IPS-15b (cell line): ENCODE results near the gene GDA.
"Not testable (repeated sequence)": the region's sequence is repeated elsewhere in the genome, so short reads cannot be mapped to it uniquely, and the experiment has no call there.

Experiments
- H3K27me3 ChIP-seq: one replicate; pipeline ENCODE4 v1.6.1; 2013; ENCODE audit warnings: low read length; ENCODE audit not compliant: control insufficient read depth, insufficient read depth
- H3K36me3 ChIP-seq: one replicate; pipeline ENCODE4 v1.6.1; 2013; ENCODE audit warnings: low read length; ENCODE audit not compliant: control insufficient read depth, insufficient read depth
- H3K4me1 ChIP-seq: one replicate; pipeline ENCODE4 v1.6.1; 2013; ENCODE audit warnings: mild to moderate bottlenecking, low read length; ENCODE audit not compliant: control insufficient read depth, insufficient read depth
- H3K4me3 ChIP-seq: one replicate; pipeline ENCODE4 v1.5.1; 2013; ENCODE audit warnings: low read depth, low read length
- H3K9ac ChIP-seq: one replicate; pipeline ENCODE4 v1.6.1; 2013; ENCODE audit warnings: low read depth, mild to moderate bottlenecking, low read length
- H3K9me3 ChIP-seq: one replicate; pipeline ENCODE4 v1.6.1; 2013; ENCODE audit warnings: mild to moderate bottlenecking, low read length; ENCODE audit not compliant: control insufficient read depth, insufficient read depth

Gene GDA

GRCh38 chr9:72290311-72290710 lies 141.1 kb downstream of the GDA start:
- H3K9ac ChIP-seq: no peak overlapping the region
- H3K9me3 ChIP-seq: no peaks in the 10 kb centered on the region
- H3K4me3 ChIP-seq: no peak overlapping the region
- no peaks in the 10 kb centered on the region for H3K36me3 ChIP-seq
- no peaks in the 10 kb centered on the region for H3K4me1 ChIP-seq
- no peaks in the 10 kb centered on the region for H3K27me3 ChIP-seq

GRCh38 chr9:72291576-72291975 lies 142.3 kb downstream of the GDA start:
- not testable (repeated sequence) for H3K27me3 ChIP-seq, H3K9me3 ChIP-seq, H3K4me1 ChIP-seq, H3K4me3 ChIP-seq, H3K36me3 ChIP-seq, H3K9ac ChIP-seq

- no peak overlapping the region for H3K9ac ChIP-seq
- H3K27me3 ChIP-seq: no peaks in the 10 kb centered on the region
- no peaks in the 10 kb centered on the region for H3K36me3 ChIP-seq
- no peaks in the 10 kb centered on the region for H3K9me3 ChIP-seq
- H3K4me3 ChIP-seq: no peak overlapping the region
- no peaks in the 10 kb centered on the region for H3K4me1 ChIP-seq
Observed at GRCh38 chr9:72292256-72292682, 143.0 kb downstream of the GDA start.

- H3K4me1 ChIP-seq: no peaks in the 10 kb centered on the region
Observed at GRCh38 chr9:72292874-72293607, 143.8 kb downstream of the GDA start.

GRCh38 chr9:72294936-72295335 lies 145.7 kb downstream of the GDA start:
- no peak overlapping the region for H3K9ac ChIP-seq
- H3K4me3 ChIP-seq: no peak overlapping the region
- H3K9me3 ChIP-seq: no peaks in the 10 kb centered on the region
- no peaks in the 10 kb centered on the region for H3K36me3 ChIP-seq
- no peaks in the 10 kb centered on the region for H3K4me1 ChIP-seq
- H3K27me3 ChIP-seq: no peaks in the 10 kb centered on the region

More at GRCh38 chr9:72292874-72293607, 143.8 kb downstream of the GDA start:
- Histone ChIP-seq H3K9ac (no peak overlapping the region), H3K9me3 (no peaks in the 10 kb centered on the region), H3K27me3 (no peaks in the 10 kb centered on the region), H3K36me3 (no peaks in the 10 kb centered on the region), H3K4me3 (no peak overlapping the region)

- Histone ChIP-seq H3K4me1 (no peaks in the 10 kb centered on the region), H3K9me3 (no peaks in the 10 kb centered on the region), H3K36me3 (no peaks in the 10 kb centered on the region), H3K9ac (no peak overlapping the region), H3K27me3 (no peaks in the 10 kb centered on the region), H3K4me3 (no peak overlapping the region)
Observed at GRCh38 chr9:72297516-72297915, 148.3 kb downstream of the GDA start.

GRCh38 chr9:72299017-72299603 lies 149.9 kb downstream of the GDA start:
- Histone ChIP-seq H3K36me3 (no peaks in the 10 kb centered on the region), H3K4me3 (no peak overlapping the region), H3K9me3 (no peaks in the 10 kb centered on the region), H3K9ac (no peak overlapping the region), H3K27me3 (no peaks in the 10 kb centered on the region), H3K4me1 (no peaks in the 10 kb centered on the region)

GRCh38 chr9:72300873-72301272 lies 151.6 kb downstream of the GDA start:
- Histone ChIP-seq H3K9ac (no peak overlapping the region), H3K9me3 (no peaks in the 10 kb centered on the region), H3K27me3 (no peaks in the 10 kb centered on the region), H3K4me1 (no peaks in the 10 kb centered on the region), H3K36me3 (no peaks in the 10 kb centered on the region), H3K4me3 (no peak overlapping the region)
